ENCODE measurements around the gene TBC1D8. TPM values are rescaled to one million over a fixed set of nuclear protein-coding genes. Genes with fewer than 3 reads are reported as not detected.

The TBC1D8 gene
- total and polyA plus RNA-seq, 2 of the 8 experiments (the other 6 are each of a cell fraction or from before 2014, with no cell fraction given), result 20.8 to 21.8 TPM

DNA sequence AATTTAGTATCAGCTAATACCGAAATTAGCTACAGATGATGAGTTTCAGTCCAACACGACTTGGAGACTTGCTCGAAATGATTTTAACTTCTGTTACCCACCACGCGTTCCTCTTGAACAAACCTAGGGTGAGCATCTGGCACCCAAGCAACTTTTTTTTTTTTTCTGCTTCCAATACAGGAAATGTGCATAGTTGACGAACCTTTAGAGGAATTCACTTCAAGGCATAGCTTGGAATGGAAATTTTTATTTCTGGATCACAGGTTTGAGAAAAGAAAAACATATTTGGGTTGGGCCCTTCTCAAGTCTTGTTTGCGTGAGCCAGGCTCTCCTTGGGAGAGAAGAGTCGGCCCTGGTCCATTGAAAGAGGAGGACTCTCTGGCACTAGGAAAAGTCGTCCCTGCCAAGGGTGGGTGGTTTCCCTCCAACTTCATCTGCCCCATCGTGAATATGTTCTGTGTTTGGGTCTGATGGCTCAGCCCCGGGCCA lies 186.5 kb downstream of the TBC1D8 start:
- Histone ChIP-seq H3K14ac (ENCODE audit: insufficient read length) (no peak overlapping the region), H2BK120ac (replicated peaks; ENCODE audit: low read depth, low read length) (no peak overlapping the region), H3K23me2 (ENCODE audit: low read depth, low read length) (no peaks in the 10 kb centered on the region), H4K20me1 (replicated peaks in 1 of 2; ENCODE audit: control insufficient read depth in 1 of 2, insufficient read depth in 2 of 2, low read length in 2 of 2) (no peaks in the 10 kb centered on the region), H2BK20ac (ENCODE audit: low read length) (no peak overlapping the region), H3K23ac (ENCODE audit: insufficient read length) (no peak overlapping the region), H3K36me3 (ENCODE audit: control insufficient read depth in 2 of 4, insufficient read depth in 4 of 4, low read length in 3 of 4) (no peaks in the 10 kb centered on the region), H3K4me2 (ENCODE audit: insufficient read depth in 1 of 2, low read depth in 2 of 2, low read length in 2 of 2) (no peak overlapping the region), H2BK12ac (ENCODE audit: low read depth, low read length) (no peak overlapping the region), H4K5ac (ENCODE audit: insufficient read length, low read depth, low read length) (no peak overlapping the region), H3K9me3 (ENCODE audit: insufficient read depth in 2 of 2, low read depth in 1 of 2, low read length in 1 of 2) (no peaks in the 10 kb centered on the region), H2AFZ (ENCODE audit: low read length) (no peak overlapping the region), H3K27me3 (replicated peaks in 1 of 4; ENCODE audit: control insufficient read depth in 3 of 4, extremely low read depth in 1 of 4, insufficient read depth in 3 of 4, low read length in 3 of 4) (no peaks in the 10 kb centered on the region), H3K4ac (replicated peaks; ENCODE audit: insufficient read length, low read depth, low read length) (no peak overlapping the region), H3K79me1 (ENCODE audit: low read depth, low read length) (no peaks in the 10 kb centered on the region), H3K4me1 (replicated peaks in 1 of 4; ENCODE audit: control insufficient read depth in 3 of 4, insufficient read depth in 4 of 4, low read length in 3 of 4) (peaks cover 0 to 3% (median 0%) of the 10 kb centered on the region in 4 experiments; a peak in 1 of 7 replicates), H2BK15ac (ENCODE audit: low read length) (no peak overlapping the region), H4K8ac (ENCODE audit: extremely low read depth, insufficient read depth, low read length) (no peak overlapping the region; the same call in 1 of the 2 replicates), H3K27ac (ENCODE audit: low read depth, low read length) (no peak overlapping the region), H3K9ac (replicated peaks in 1 of 4; ENCODE audit: extremely low read depth in 1 of 4, low read depth in 3 of 4, low read length in 3 of 4) (no peak overlapping the region), H4K91ac (replicated peaks; ENCODE audit: insufficient read length, low read length) (no peak overlapping the region), H3K4me3 (ENCODE audit: extremely low read depth in 1 of 4, insufficient read depth in 2 of 4, low read depth in 3 of 4, low read length in 4 of 4) (no peak overlapping the region), H3K18ac (ENCODE audit: extremely low read depth, low read length) (no peak overlapping the region), H2AK5ac (ENCODE audit: low read depth, low read length) (no peak overlapping the region), H2BK5ac (ENCODE audit: low read depth, low read length) (no peak overlapping the region), H3K79me2 (ENCODE audit: control insufficient read depth in 1 of 2, insufficient read depth in 2 of 2, low read length in 2 of 2) (no peaks in the 10 kb centered on the region), H3K56ac (replicated peaks; ENCODE audit: insufficient read length, low read depth, low read length) (no peak overlapping the region)
- DNase-seq (ENCODE audit: low read depth in 1 of 2, low spot score in 2 of 2) (no peak), FAIRE-seq (no peak)
- TF ChIP-seq TAF1 (IDR thresholded peaks at IDR 0.05; ENCODE audit: low read depth, low read length), result no peak
- no peak for TF ChIP-seq SUZ12 (IDR thresholded peaks at IDR 0.05; ENCODE audit: low read length)
- no peak for TF ChIP-seq RNF2 (IDR thresholded peaks at IDR 0.05; ENCODE audit: borderline replicate concordance, low read depth, low read length, missing control alignments, poor library complexity, severe bottlenecking)
- no peak for TF ChIP-seq FOSL1 (IDR thresholded peaks at IDR 0.05; ENCODE audit: insufficient read depth, low read depth, low read length)
- TF ChIP-seq SRF (IDR thresholded peaks at IDR 0.05; ENCODE audit: low read depth, low read length), result no peak
- TF ChIP-seq KDM1A (IDR thresholded peaks at IDR 0.05; ENCODE audit: borderline replicate concordance, low read length), result no peak
- no peak for TF ChIP-seq BCL11A (IDR thresholded peaks at IDR 0.05; ENCODE audit: low read depth in 2 of 2, low read length in 2 of 2)
- no peak for TF ChIP-seq POLR2AphosphoS5 (IDR thresholded peaks at IDR 0.05; ENCODE audit: low read depth, low read length)
- no peak for TF ChIP-seq BACH1 (IDR thresholded peaks at IDR 0.05; ENCODE audit: low read length)
- TF ChIP-seq, protein P1, sequence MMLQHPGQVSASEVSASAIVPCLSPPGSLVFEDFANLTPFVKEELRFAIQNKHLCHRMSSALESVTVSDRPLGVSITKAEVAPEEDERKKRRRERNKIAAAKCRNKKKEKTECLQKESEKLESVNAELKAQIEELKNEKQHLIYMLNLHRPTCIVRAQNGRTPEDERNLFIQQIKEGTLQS (IDR thresholded peaks at IDR 0.05; ENCODE audit: insufficient read depth, low read depth, low read length), result no peak
- TF ChIP-seq CHD2 (IDR thresholded peaks at IDR 0.05; ENCODE audit: low read length), result no peak
- ChIA-PET POLR2A (ENCODE audit: partially characterized antibody) (interaction anchor here (1.1 kb wide), 1 partner anchor 344 kb away, joined by 4 read pairs; the partner anchor contains the start of gene RNF149), CTCF (ENCODE audit: partially characterized antibody) (interaction anchor here (0.6 to 1.0 kb wide), 3 partner anchors 235 to 542 kb away, joined by 3 to 5 read pairs (median 3); no protein-coding TSS in a partner anchor)
- WGBS, 2 experiments (ENCODE audit: extremely low coverage in 1 of 2, insufficient coverage in 1 of 2, insufficient read length in 1 of 2, insufficient replicate concordance in 2 of 2, low coverage in 1 of 2, low lambda C conversion rate in 2 of 2, missing lambda C conversion rate in 1 of 2), result 84% methylated on average over 11 of the region's 11 CpGs; no CpG with 5 or more reads in 1 of the 2 experiments
